ENCODE measurements around the gene NDUFV1.

DNA sequence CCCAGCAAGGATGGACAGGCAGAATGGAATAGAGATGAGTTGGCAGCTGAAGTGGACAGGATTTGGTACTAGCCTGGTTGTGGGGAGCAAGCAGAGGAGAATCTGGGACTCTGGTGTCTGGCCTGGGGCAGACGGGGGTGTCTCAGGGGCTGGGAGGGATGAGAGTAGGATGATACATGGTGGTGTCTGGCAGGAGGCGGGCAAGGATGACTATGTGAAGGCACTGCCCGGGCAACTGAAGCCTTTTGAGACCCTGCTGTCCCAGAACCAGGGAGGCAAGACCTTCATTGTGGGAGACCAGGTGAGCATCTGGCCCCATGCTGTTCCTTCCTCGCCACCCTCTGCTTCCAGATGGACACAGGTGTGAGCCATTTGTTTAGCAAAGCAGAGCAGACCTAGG lies 20.8 kb upstream of the NDUFV1 start:
- TF ChIP-seq, protein P1, sequence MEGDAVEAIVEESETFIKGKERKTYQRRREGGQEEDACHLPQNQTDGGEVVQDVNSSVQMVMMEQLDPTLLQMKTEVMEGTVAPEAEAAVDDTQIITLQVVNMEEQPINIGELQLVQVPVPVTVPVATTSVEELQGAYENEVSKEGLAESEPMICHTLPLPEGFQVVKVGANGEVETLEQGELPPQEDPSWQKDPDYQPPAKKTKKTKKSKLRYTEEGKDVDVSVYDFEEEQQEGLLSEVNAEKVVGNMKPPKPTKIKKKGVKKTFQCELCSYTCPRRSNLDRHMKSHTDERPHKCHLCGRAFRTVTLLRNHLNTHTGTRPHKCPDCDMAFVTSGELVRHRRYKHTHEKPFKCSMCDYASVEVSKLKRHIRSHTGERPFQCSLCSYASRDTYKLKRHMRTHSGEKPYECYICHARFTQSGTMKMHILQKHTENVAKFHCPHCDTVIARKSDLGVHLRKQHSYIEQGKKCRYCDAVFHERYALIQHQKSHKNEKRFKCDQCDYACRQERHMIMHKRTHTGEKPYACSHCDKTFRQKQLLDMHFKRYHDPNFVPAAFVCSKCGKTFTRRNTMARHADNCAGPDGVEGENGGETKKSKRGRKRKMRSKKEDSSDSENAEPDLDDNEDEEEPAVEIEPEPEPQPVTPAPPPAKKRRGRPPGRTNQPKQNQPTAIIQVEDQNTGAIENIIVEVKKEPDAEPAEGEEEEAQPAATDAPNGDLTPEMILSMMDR (conservative IDR thresholded peaks at IDR 0.05) = no peak
- TF ChIP-seq ZFX (IDR thresholded peaks at IDR 0.05) = no peak
